DND-41 (cell line): ENCODE measurements around the gene PCARE.

Experiments used
- ATAC-seq: fragments of 200-7000 bp; cut with Tn5 transposase; 3 replicates; pipeline ENCODE4 v1.9.1; 2021; ENCODE audit warnings: low read depth; ENCODE audit not compliant: insufficient read depth
- DNase-seq: peaks from one replicate; pipeline ENCODE4 v3.0.0-alpha.2; 2020
- H2AFZ ChIP-seq: 2 replicates; pipeline ENCODE4 v1.6.0; 2012; ENCODE audit warnings: low read depth, low read length
- H3K27ac ChIP-seq: 2 replicates; pipeline ENCODE4 v1.5.1; 2012; ENCODE audit warnings: low read length, inconsistent platforms
- H3K27me3 ChIP-seq: fragments of 200-600 bp; sonication (generic); 2 replicates; pipeline ENCODE4 v1.6.0; 2012; ENCODE audit warnings: low read length, mild to moderate bottlenecking, inconsistent platforms; ENCODE audit not compliant: insufficient read depth, poor library complexity
- H3K36me3 ChIP-seq: 2 replicates; pipeline ENCODE4 v1.5.1; 2012; ENCODE audit warnings: low read length, inconsistent platforms; ENCODE audit not compliant: insufficient read depth
- H3K4me1 ChIP-seq: 2 replicates; pipeline ENCODE4 v1.5.1; 2012; ENCODE audit warnings: mild to moderate bottlenecking, low read length; ENCODE audit not compliant: insufficient read depth
- H3K4me2 ChIP-seq: 2 replicates; pipeline ENCODE4 v1.6.0; 2012; ENCODE audit warnings: mild to moderate bottlenecking, moderate library complexity, low read length, inconsistent platforms; ENCODE audit not compliant: insufficient read depth
- H3K4me3 ChIP-seq, 2 experiments: fragments of 200-600 bp in 1 of 2; shearing (Covaris generic) in 1 of 2; 2 replicates each; pipeline ENCODE4 v1.5.1; 2012 to 2016; ENCODE audit warnings: inconsistent platforms in 2 of 2, low read length in 2 of 2, mild to moderate bottlenecking in 2 of 2, low read depth in 1 of 2, moderate library complexity in 1 of 2
- H3K79me2 ChIP-seq: 2 replicates; pipeline ENCODE4 v1.6.0; 2012; ENCODE audit warnings: low read length, inconsistent platforms; ENCODE audit not compliant: insufficient read depth
- H3K9ac ChIP-seq: 2 replicates; pipeline ENCODE4 v1.6.0; 2012; ENCODE audit warnings: low read depth, mild to moderate bottlenecking, inconsistent platforms, low read length, moderate library complexity
- H3K9me3 ChIP-seq: 2 replicates; pipeline ENCODE4 v1.5.1; 2012; ENCODE audit warnings: low read length, moderate library complexity, mild to moderate bottlenecking, inconsistent platforms; ENCODE audit not compliant: insufficient read depth, severe bottlenecking
- H4K20me1 ChIP-seq: 2 replicates; pipeline ENCODE4 v1.6.0; 2012; ENCODE audit warnings: low read length; ENCODE audit not compliant: insufficient read depth
- CTCF ChIP-seq: IDR thresholded peaks from 2 replicates; pipeline ENCODE4 v1.5.1; 2012; ENCODE audit warnings: borderline replicate concordance, low read length, moderate library complexity, mild to moderate bottlenecking; ENCODE audit not compliant: poor library complexity, severe bottlenecking; ENCODE audit errors: extremely low read depth
- EZH2 ChIP-seq: IDR thresholded peaks from 3 replicates; pipeline ENCODE4 v1.6.1; 2012; ENCODE audit warnings: borderline replicate concordance, low read depth, mild to moderate bottlenecking, moderate library complexity, low read length, inconsistent platforms; ENCODE audit not compliant: severe bottlenecking

Gene PCARE

GRCh38 chr2:29062371-29062770 lies 12.0 kb downstream of the PCARE start:
- H4K20me1 ChIP-seq, result no peaks in the 10 kb centered on the region
- DNase-seq (no peak), ATAC-seq (no peak)
- H3K36me3 ChIP-seq, result no peaks in the 10 kb centered on the region
- TF ChIP-seq EZH2 (no peak), CTCF (no peak)
- no peak overlapping the region for H3K4me2 ChIP-seq
- no peak overlapping the region for H3K27ac ChIP-seq
- no peaks in the 10 kb centered on the region for H3K9me3 ChIP-seq
- no peak overlapping the region for H3K4me3 ChIP-seq
- no peaks in the 10 kb centered on the region for H3K79me2 ChIP-seq
- H2AFZ ChIP-seq, result no peak overlapping the region
- H3K4me1 ChIP-seq, result no peaks in the 10 kb centered on the region
- H3K9ac ChIP-seq, result no peak overlapping the region
- H3K27me3 ChIP-seq, result no peaks in the 10 kb centered on the region

GRCh38 chr2:29061616-29062015 lies 12.7 kb downstream of the PCARE start:
- no peak for DNase-seq
- ATAC-seq, result no peak

GRCh38 chr2:29061176-29061575 lies 13.1 kb downstream of the PCARE start:
- no peaks in the 10 kb centered on the region for H4K20me1 ChIP-seq
- no peak for ATAC-seq
- TF ChIP-seq CTCF (no peak), EZH2 (no peak)

More at GRCh38 chr2:29061616-29062015, 12.7 kb downstream of the PCARE start:
- TF ChIP-seq EZH2 (no peak), CTCF (no peak)
- Histone ChIP-seq H3K27ac (no peak overlapping the region), H3K9ac (no peak overlapping the region), H4K20me1 (no peaks in the 10 kb centered on the region), H3K79me2 (no peaks in the 10 kb centered on the region), H3K9me3 (no peaks in the 10 kb centered on the region), H3K4me2 (no peak overlapping the region), H3K36me3 (no peaks in the 10 kb centered on the region), H3K27me3 (no peaks in the 10 kb centered on the region), H2AFZ (no peak overlapping the region), H3K4me1 (no peaks in the 10 kb centered on the region), H3K4me3 (no peak overlapping the region)

GRCh38 chr2:29060441-29060840 lies 13.9 kb downstream of the PCARE start:
- Histone ChIP-seq H3K4me1 (no peaks in the 10 kb centered on the region), H3K4me3 (no peak overlapping the region), H2AFZ (no peak overlapping the region), H3K27ac (no peak overlapping the region), H3K9ac (no peak overlapping the region), H3K36me3 (no peaks in the 10 kb centered on the region), H4K20me1 (no peaks in the 10 kb centered on the region), H3K4me2 (no peak overlapping the region), H3K27me3 (no peaks in the 10 kb centered on the region), H3K9me3 (no peaks in the 10 kb centered on the region), H3K79me2 (no peaks in the 10 kb centered on the region)
- DNase-seq (no peak), ATAC-seq (no peak)
- TF ChIP-seq CTCF, result no peak
- TF ChIP-seq EZH2, result no peak

More at GRCh38 chr2:29061176-29061575, 13.1 kb downstream of the PCARE start:
- Histone ChIP-seq H3K9ac (no peak overlapping the region), H3K4me1 (no peaks in the 10 kb centered on the region), H3K27me3 (no peaks in the 10 kb centered on the region), H3K36me3 (no peaks in the 10 kb centered on the region), H3K4me2 (no peak overlapping the region), H3K9me3 (no peaks in the 10 kb centered on the region), H3K79me2 (no peaks in the 10 kb centered on the region), H3K4me3 (no peak overlapping the region), H3K27ac (no peak overlapping the region), H2AFZ (no peak overlapping the region)
- no peak for DNase-seq
